H1 (cell line): ENCODE results near the gene UVSSA. TPM values are rescaled to one million over a fixed set of nuclear protein-coding genes. Genes with fewer than 3 reads are reported as not detected.

ENCODE experiments used
- BACH1 ChIP-seq: IDR thresholded peaks from 2 replicates; pipeline ENCODE4 v1.6.1; 2012; ENCODE audit warnings: low read length, improper control_type of control experiment
- KDM1A ChIP-seq: fragments of 200-600, 300-600 bp; sonication (generic); IDR thresholded peaks from 2 replicates; pipeline ENCODE4 v1.7.1; 2016; ENCODE audit warnings: mild to moderate bottlenecking, low read length, borderline replicate concordance
- KDM5A ChIP-seq: fragments of 200-600 bp; IDR thresholded peaks from 2 replicates; pipeline ENCODE4 v1.7.1; 2012; ENCODE audit warnings: mild to moderate bottlenecking, low read length, inconsistent platforms, mixed read lengths
- RNF2 ChIP-seq: fragments of 200-900, 300-1000 bp; sonication (generic); IDR thresholded peaks from 2 replicates; pipeline ENCODE4 v1.7.1; 2016; ENCODE audit warnings: borderline replicate concordance, low read depth, mild to moderate bottlenecking, antibody characterized with exemption, low read length; ENCODE audit not compliant: poor library complexity, severe bottlenecking; ENCODE audit errors: missing control alignments
- SIRT6 ChIP-seq: IDR thresholded peaks from one replicate; pipeline ENCODE4 v1.7.1; 2012; ENCODE audit warnings: low read length, inconsistent platforms
- ZNF274 ChIP-seq: IDR thresholded peaks from 2 replicates; pipeline ENCODE4 v1.7.0; 2012; ENCODE audit warnings: low read length, borderline replicate concordance; ENCODE audit errors: extremely low read depth
- polyA plus RNA-seq, 7 experiments: library from polyadenylated mRNA; depleted of rRNA in 3 of 7; stranded (reverse) in 5 of 7; unstranded in 2 of 7; fragments of >200 nt in 5 of 7; fragments of 200-250 nt in 2 of 7; gene quantifications; 1 replicate in 5 of 7; 2 replicates in 1 of 7; 4 replicates in 1 of 7; pipeline versions ENCODE4 v1.2.1 to v1.2.3, GENCODE V29; 2011 to 2013; ENCODE audit warnings: missing spikeins in 2 of 7, mixed read lengths in 2 of 7
- total RNA-seq: library from RNA; stranded (reverse); fragmentation: NEBNext Ultra II Directional; extraction: Animal tissue kit (Norgen Biotek cat#: 25700); gene quantifications from 2 replicates; pipeline ENCODE4 v1.2.1, GENCODE V29; 2021
- TF ChIP-seq, protein P1 (sequence below): fragments of 300-600 bp; sonication (generic); IDR thresholded peaks from 2 replicates; pipeline ENCODE4 v1.7.1; 2012; ENCODE audit warnings: low read length, moderate library complexity, mild to moderate bottlenecking, inconsistent platforms; ENCODE audit not compliant: insufficient replicate concordance
- TF ChIP-seq, protein P2 (sequence below), 3 experiments: IDR thresholded peaks; 1 replicate in 2 of 3; 2 replicates in 1 of 3; pipeline versions ENCODE4 v1.5.1 to v1.6.1; 2011; ENCODE audit warnings: low read length in 3 of 3, mild to moderate bottlenecking in 3 of 3, inconsistent platforms in 2 of 3, low read depth in 1 of 3, moderate library complexity in 1 of 3; ENCODE audit not compliant: insufficient read depth in 1 of 3; ENCODE audit errors: control extremely low read depth in 1 of 3

UVSSA gene
- total and polyA plus RNA-seq, 2 of the 8 experiments (the other 6 are each of a cell fraction or from before 2014, with no cell fraction given), result 14.5 to 19.4 TPM

DNA sequence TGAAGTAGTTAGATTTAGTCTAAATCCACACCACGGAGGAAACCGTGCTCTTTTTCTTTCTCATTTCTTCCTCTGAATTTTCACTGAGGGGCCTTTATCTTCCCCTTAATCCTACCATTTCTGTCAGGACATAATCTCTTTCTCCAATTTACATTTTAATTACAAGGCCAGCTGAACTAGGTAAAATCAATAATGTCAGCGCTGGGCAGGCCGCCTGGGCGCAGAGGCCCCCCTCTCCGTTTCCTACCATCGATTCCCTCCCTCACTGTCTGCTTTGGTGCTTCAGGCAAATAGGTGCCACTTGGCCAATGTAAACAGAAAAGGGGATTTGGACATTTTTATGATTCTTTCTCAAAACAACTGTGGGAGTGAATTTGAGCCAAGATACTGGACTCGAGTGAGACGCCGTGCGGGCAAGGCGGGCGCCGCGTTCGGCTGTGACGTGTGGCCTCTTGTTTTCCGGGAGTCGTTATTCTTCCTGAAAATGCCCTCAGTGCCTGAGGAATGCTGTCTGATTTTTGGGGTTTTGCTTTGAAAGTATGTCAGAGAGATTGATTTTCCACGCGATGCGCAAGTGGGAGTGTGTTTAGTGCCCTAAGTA, 22.6 kb downstream of the UVSSA start (continued):
- TF ChIP-seq, protein P1, sequence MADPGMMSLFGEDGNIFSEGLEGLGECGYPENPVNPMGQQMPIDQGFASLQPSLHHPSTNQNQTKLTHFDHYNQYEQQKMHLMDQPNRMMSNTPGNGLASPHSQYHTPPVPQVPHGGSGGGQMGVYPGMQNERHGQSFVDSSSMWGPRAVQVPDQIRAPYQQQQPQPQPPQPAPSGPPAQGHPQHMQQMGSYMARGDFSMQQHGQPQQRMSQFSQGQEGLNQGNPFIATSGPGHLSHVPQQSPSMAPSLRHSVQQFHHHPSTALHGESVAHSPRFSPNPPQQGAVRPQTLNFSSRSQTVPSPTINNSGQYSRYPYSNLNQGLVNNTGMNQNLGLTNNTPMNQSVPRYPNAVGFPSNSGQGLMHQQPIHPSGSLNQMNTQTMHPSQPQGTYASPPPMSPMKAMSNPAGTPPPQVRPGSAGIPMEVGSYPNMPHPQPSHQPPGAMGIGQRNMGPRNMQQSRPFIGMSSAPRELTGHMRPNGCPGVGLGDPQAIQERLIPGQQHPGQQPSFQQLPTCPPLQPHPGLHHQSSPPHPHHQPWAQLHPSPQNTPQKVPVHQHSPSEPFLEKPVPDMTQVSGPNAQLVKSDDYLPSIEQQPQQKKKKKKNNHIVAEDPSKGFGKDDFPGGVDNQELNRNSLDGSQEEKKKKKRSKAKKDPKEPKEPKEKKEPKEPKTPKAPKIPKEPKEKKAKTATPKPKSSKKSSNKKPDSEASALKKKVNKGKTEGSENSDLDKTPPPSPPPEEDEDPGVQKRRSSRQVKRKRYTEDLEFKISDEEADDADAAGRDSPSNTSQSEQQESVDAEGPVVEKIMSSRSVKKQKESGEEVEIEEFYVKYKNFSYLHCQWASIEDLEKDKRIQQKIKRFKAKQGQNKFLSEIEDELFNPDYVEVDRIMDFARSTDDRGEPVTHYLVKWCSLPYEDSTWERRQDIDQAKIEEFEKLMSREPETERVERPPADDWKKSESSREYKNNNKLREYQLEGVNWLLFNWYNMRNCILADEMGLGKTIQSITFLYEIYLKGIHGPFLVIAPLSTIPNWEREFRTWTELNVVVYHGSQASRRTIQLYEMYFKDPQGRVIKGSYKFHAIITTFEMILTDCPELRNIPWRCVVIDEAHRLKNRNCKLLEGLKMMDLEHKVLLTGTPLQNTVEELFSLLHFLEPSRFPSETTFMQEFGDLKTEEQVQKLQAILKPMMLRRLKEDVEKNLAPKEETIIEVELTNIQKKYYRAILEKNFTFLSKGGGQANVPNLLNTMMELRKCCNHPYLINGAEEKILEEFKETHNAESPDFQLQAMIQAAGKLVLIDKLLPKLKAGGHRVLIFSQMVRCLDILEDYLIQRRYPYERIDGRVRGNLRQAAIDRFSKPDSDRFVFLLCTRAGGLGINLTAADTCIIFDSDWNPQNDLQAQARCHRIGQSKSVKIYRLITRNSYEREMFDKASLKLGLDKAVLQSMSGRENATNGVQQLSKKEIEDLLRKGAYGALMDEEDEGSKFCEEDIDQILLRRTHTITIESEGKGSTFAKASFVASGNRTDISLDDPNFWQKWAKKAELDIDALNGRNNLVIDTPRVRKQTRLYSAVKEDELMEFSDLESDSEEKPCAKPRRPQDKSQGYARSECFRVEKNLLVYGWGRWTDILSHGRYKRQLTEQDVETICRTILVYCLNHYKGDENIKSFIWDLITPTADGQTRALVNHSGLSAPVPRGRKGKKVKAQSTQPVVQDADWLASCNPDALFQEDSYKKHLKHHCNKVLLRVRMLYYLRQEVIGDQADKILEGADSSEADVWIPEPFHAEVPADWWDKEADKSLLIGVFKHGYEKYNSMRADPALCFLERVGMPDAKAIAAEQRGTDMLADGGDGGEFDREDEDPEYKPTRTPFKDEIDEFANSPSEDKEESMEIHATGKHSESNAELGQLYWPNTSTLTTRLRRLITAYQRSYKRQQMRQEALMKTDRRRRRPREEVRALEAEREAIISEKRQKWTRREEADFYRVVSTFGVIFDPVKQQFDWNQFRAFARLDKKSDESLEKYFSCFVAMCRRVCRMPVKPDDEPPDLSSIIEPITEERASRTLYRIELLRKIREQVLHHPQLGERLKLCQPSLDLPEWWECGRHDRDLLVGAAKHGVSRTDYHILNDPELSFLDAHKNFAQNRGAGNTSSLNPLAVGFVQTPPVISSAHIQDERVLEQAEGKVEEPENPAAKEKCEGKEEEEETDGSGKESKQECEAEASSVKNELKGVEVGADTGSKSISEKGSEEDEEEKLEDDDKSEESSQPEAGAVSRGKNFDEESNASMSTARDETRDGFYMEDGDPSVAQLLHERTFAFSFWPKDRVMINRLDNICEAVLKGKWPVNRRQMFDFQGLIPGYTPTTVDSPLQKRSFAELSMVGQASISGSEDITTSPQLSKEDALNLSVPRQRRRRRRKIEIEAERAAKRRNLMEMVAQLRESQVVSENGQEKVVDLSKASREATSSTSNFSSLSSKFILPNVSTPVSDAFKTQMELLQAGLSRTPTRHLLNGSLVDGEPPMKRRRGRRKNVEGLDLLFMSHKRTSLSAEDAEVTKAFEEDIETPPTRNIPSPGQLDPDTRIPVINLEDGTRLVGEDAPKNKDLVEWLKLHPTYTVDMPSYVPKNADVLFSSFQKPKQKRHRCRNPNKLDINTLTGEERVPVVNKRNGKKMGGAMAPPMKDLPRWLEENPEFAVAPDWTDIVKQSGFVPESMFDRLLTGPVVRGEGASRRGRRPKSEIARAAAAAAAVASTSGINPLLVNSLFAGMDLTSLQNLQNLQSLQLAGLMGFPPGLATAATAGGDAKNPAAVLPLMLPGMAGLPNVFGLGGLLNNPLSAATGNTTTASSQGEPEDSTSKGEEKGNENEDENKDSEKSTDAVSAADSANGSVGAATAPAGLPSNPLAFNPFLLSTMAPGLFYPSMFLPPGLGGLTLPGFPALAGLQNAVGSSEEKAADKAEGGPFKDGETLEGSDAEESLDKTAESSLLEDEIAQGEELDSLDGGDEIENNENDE, result no peak
- TF ChIP-seq SIRT6 (no peak), ZNF274 (no peak), KDM5A (no peak), RNF2 (no peak), BACH1 (no peak), KDM1A (no peak)
- TF ChIP-seq, protein P2, sequence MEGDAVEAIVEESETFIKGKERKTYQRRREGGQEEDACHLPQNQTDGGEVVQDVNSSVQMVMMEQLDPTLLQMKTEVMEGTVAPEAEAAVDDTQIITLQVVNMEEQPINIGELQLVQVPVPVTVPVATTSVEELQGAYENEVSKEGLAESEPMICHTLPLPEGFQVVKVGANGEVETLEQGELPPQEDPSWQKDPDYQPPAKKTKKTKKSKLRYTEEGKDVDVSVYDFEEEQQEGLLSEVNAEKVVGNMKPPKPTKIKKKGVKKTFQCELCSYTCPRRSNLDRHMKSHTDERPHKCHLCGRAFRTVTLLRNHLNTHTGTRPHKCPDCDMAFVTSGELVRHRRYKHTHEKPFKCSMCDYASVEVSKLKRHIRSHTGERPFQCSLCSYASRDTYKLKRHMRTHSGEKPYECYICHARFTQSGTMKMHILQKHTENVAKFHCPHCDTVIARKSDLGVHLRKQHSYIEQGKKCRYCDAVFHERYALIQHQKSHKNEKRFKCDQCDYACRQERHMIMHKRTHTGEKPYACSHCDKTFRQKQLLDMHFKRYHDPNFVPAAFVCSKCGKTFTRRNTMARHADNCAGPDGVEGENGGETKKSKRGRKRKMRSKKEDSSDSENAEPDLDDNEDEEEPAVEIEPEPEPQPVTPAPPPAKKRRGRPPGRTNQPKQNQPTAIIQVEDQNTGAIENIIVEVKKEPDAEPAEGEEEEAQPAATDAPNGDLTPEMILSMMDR (IDR thresholded peaks at IDR 0.05; ENCODE audit: control extremely low read depth in 1 of 3, insufficient read depth in 1 of 3, low read depth in 1 of 3, low read length in 3 of 3), result no peak
